HG03354 (cell line): ENCODE measurements around the gene WDR64.
A peak's percentile ranks its signal among the peaks of the same experiment; 100 is the strongest.
"Not testable (repeated sequence)": the region's sequence is repeated elsewhere in the genome, so short reads cannot be mapped to it uniquely, and the experiment has no call there.

Experiments
- ATAC-seq: cut with Tn5 transposase; IDR thresholded peaks from one replicate; pipeline ENCODE4 v1.9.1; 2021; ENCODE audit warnings: mild to moderate bottlenecking; ENCODE audit not compliant: unreplicated experiment, poor library complexity, severe bottlenecking

WDR64 gene

DNA sequence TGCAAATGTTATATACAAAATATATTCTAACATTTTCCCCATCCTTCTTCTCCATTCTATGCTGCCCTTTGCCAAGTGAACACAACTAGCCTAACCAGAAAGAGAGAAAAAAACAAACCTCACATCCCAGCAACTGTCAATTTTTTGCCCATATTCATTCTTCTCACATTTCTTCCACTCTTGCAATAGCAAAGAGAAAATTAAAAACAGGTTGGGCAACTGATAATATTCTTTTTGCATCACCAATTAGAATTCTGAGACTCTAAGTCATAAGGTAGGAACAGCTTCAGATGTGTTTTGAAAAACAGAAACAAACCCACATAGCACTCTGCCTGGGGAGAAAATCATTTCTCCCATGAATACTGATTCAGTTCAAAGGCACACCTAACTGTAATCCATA, 170.8 kb downstream of the WDR64 start:
- ATAC-seq = no peak

GRCh38 chr1:241823925-241824324, 171.8 kb downstream of the WDR64 start:
- ATAC-seq = no peak

DNA sequence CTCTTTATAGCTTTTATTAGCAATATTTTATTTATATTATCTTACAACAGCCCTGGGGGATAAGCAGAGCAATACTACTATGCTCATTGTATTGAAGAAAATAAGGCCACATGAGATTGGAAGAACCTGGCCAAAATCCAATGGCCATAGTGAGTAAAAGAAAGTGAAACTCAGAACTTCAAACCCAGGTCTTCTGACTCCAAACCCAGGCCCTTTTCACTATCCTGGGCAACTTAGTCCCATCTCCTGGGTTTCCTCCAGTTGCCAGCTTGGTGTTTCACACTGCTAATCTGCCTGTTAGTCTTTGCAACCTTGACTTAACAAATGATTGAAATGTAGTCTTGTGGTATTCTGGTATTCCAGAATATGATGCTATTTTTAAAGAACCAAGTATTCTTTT, 173.5 kb downstream of the WDR64 start:
- no peak for ATAC-seq

- not testable (repeated sequence) for ATAC-seq
These were observed 174.5 kb downstream of the WDR64 start for GRCh38 chr1:241826613-241827012.

DNA sequence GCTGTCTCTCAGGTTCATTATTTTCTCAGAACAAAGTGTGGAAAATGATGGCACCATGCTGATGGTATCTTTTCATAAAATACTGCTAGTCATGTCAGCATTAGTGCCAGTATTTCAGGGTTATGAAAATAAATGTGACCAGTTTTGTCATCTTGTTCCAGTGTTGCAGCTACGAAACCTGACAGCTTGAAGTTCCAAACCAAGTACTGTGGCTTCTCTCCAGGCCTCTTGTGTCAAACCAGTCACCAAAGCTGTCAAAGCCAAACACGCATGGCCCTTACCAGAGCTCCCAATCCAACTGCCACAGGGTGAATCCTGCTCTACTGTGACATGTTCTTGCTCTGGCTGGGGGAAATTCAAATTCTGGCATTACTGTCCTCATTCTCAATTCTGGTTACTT, 175.2 kb downstream of the WDR64 start:
- no peak for ATAC-seq

GRCh38 chr1:241828463-241829021, 176.5 kb downstream of the WDR64 start:
- ATAC-seq = no peak

DNA sequence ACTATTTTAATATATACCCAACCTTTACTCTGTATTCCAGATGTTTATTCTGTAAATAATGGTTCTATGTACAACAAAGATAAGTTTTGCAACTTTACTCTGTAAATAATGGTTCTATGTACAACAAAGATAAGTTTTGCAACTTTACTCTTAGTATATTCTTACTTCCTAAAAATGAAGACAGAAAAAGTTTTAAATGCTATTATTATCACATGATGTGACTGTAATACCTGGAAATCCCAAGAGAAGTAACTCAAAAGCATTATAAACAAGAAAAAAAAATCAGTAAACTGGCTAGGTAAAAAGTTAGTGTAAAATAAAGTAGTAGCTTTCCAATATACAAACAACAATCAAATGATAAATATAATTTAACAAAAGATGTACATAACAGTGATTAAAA, 177.4 kb downstream of the WDR64 start:
- ATAC-seq = no peak

DNA sequence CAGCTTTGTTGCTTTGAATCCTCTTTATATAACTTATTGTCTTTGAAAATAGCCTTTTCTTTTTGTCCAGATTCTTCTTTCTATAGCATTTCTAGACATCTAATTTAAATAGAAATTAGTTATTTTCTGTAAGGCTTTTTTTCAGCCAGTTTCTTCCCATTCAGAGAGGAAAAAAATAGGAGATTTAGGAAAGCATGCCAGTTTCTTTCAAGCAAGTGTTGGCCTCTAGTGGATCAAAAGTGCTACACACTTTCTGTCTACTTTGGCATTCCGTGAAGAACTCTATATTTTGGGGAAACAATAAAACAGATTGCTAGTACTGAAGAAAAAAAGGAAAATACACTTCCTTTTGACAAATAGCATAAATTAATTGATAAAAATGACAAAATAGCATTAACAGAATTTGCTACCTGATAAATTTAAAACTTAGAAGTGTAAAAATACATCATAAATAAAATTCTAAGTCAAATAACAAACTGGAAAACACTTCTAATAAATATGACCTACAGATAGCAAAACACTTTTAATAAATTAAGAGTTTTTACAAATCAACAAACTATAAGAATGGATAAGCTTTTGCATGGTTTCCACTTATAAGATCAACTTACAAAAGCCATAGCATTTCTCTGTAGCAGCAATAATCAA, 182.8 kb downstream of the WDR64 start:
- ATAC-seq = peak; percentile 41

DNA sequence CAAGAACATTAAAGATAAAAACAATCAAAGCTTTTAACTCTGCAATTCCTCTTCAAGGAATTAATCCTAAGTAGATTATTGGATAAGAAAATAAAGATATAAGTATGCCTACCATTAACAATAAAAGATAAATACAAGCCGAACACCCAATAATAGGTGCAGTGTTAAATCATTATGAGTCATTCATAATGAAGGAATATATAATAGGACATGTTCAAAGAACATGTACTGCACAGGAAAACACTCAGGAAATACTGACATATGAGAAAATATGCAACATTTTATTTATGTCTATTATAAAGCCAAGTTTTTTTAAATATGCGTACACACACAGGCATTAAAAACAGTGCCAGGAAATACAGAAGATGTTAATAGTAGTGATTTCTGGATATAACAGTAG, 184.9 kb downstream of the WDR64 start:
- no peak for ATAC-seq

- ATAC-seq = no peak
These were observed 185.3 kb downstream of the WDR64 start for GRCh38 chr1:241837416-241837815.

DNA sequence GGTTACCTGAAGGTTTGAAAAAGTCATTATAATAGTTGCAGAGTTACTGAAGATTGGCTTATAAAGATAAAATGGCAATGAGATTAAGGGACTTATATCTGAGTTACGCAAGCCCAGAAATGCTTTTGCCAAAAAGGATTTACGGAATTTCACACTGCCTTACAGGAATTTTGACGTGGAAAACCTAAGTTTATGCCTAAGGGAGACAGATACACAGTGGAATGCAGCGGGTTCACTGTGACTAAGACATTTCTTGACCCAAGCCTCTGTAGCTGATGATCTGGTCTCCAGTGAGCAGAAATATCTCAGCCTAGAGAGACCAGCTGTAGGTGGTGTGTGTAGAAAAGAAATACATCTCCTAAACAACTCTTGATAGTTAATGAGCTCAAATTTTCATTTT, 185.8 kb downstream of the WDR64 start:
- no peak for ATAC-seq

DNA sequence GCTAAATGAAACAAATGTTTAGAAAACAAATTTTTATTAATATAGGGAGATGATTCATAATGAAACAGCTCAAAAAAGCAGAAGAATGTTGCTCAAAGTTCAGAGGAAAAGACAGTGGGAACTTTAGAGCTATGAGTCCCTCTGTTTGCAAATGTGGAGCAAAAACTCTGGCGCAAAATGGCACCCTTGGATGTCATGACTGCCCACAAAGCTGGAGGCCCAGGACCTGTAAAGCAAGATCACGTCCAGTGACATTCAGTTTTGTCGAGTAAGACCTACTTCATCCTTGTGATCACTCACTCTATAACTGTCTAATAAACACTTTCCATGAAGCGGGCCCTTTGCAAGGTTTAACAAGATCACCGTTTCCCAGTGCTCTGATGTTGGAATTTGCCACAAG, 186.8 kb downstream of the WDR64 start:
- no peak for ATAC-seq

GRCh38 chr1:241839369-241839979, 187.4 kb downstream of the WDR64 start:
- no peak for ATAC-seq

DNA sequence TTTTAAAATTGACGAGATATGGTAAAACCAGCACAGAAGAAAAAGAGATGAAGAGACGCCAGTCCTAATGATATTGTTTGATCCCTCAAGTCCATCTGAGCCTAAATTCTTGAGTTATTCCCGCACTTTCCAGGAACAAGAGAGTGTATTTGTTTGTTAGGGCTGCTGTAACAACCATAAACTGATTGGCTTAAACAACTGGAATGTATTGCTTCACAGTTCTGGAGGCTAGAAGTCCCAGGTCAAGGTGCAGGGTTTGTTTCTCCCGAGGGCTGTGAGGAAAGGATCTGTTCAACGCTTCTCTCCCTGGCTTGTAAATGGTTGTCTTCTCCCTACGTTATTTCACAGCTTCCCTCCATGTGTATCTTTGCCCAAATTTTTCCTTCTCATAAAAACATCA, 188.1 kb downstream of the WDR64 start:
- ATAC-seq = no peak

DNA sequence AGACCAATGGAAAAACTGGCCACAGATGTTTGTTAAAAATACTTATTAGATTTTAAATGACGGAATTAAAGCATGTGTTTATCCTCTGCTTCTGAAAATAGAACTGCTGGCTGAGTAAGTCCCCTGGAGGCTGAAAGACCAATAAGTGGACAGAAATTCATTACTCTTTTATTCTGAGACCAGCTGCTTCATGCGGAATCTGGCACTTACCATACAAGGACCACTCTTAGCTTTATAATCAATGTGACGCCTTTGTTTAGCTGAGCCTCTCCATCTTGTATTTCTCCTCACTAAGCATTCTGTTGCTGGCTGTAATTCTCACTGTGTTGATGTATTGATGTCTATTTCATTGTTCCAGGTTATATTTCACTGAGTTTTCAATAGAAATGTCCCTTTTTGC, 189.6 kb downstream of the WDR64 start:
- ATAC-seq = no peak

DNA sequence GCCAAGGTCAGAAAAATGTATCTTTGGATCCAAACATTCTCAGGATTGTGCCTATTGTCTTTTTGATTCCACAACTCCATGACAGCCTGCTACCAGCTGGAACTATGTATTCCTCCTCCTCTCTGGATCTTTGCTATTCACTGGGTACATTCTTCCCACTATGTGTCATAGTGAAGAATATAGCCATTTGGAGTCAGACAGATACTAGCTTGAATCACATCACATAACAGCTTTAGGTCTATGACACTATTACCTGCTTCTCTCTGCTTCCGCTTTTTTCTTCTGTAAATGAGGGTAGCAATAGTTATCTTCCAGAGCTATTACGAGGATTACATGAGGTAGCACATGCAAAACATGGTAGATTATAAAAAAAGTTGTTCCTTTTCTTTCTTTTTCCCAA, 190.5 kb downstream of the WDR64 start:
- no peak for ATAC-seq

DNA sequence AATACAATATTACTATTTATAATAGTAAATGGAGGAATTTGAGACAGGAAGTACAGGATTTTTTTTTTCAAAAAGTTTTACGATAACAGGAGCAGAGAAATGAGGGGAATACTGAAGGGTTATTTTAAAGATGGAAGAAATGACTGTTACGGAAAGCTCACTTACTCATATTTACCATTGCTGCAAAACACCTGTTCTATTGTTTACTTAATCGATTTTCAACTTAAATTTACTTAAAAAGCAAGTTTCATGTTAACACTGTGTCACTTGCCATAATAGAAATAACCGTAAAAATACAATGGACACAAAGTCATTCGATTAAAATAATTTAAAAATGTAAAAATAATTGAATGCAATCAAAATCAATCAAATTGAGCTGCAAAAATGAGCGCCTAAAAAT, 192.5 kb downstream of the WDR64 start:
- ATAC-seq = no peak

DNA sequence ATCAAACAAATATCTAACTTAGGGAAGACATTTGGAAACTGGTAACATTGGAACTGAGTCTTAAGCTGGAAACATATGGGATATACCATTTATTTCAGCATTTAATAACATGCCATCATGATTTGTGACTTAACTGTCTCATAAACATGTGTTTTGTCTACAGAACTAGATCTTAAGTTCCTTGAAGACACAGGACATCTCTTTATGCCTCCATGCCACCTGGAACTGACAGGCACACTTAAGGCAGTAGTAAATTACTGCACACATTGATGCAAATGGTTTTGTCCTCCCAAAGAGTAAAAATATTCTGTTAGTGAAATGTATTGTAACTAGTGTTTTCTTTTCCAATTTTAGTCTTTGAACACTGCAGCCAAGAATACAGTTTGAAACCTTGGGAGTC, 194.3 kb downstream of the WDR64 start:
- ATAC-seq = no peak

GRCh38 chr1:241846862-241847539, 194.9 kb downstream of the WDR64 start:
- ATAC-seq = no peak

DNA sequence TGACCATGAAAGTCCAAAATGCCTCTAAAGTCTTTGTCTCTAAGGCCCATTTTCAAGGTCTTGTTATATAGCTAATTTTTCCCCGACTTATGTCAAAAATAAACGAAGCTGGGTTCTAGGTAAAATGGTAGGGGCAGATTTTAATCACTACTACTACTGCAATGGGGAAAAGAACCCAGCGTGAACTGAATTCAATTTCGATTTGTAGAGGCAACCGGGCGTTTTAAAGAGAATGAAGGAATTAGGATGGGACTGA, 195.4 kb downstream of the WDR64 start:
- no peak for ATAC-seq
